ENCODE results near the gene HHIPL1.

The HHIPL1 gene

DNA sequence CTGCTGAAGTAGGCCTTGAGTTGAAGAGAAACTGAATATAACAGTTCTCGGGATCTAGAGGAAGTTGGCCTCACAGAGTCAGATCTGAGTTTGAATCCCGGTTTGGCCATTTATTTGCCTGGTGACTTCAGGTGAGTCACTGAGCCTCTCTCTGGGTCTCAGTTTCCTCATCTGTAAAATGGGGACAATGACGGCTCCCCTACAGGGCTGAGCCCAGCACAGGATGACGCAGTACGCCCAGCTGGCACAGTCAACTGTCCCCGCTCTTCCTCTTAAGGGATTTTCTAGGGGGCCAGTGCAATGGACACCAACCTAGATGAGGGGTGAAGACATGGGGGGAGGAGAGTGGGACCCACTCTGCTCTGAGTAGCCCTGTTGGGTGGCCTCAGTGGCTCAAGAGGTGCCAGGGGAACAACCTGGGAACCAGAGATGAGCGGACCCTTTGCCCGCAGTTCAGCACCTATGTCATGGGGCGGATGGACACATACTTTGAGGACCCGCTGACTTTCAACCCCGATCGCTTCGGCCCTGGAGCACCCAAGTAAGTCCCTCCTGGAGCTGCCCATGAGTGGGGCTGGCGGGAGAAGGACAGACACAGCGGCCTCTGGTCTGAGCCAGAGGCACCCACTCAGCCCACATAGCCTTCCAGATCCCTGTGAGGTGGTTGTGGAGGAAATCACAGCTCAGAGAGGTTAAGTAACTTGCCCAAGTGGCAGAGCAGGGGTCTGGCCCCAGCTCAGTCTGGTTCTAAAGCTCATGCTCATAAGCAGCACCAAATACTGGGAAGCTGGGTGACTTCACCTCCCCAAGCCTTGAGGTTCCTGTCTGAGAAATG is 80.2 kb downstream of the HHIPL1 start:
- no peak for DNase-seq (ENCODE audit: extremely low spot score, insufficient read length, low read depth)
- FAIRE-seq, result no peak

- DNase-seq (ENCODE audit: extremely low spot score, insufficient read length, low read depth) (no peak), FAIRE-seq (no peak)
Observed at GRCh38 chr14:99725774-99726537, 81.0 kb downstream of the HHIPL1 start.

GRCh38 chr14:99726538-99727095 is 81.7 kb downstream of the HHIPL1 start:
- FAIRE-seq (no peak), DNase-seq (ENCODE audit: extremely low spot score, insufficient read length, low read depth) (no peak)

DNA sequence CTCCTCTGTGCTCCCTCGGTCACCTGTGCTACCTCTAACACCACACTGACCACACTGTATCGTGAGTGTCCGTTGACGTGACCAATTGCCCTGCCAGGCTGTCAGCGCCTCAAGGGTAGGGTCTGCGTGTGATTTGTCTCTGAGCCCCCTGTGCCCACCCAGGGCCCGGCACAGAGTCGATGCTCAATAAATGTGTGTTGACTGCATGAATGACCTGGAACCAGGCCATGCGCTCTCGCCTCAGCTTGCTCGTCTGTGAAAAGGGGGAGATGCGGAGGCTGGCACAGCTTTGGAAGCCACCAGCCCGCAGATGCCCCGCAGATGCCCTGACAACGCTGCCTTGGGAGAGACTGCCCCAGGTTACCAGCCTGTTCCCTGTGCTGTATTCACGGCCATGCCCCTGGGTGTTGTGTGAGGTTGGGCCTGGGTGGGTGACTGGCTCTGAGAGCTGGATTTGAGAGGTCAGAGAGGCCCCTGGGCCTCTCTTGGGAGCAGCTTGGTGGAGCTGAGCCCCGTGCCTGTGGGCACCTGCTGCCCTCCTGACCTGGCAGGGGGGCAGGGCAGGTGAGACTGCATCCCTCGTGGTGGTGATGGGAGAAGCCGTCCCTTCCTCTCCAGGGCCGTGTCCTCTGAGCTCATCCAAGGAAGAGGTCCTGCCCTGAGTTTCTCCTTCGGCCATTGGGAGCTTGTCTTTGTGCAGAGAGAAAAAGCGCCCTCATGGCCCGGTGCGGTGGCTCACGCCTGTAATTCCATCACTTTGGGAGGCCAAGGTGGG is 82.4 kb downstream of the HHIPL1 start:
- FAIRE-seq (no peak), DNase-seq (ENCODE audit: extremely low spot score, insufficient read length, low read depth) (no peak)

DNA sequence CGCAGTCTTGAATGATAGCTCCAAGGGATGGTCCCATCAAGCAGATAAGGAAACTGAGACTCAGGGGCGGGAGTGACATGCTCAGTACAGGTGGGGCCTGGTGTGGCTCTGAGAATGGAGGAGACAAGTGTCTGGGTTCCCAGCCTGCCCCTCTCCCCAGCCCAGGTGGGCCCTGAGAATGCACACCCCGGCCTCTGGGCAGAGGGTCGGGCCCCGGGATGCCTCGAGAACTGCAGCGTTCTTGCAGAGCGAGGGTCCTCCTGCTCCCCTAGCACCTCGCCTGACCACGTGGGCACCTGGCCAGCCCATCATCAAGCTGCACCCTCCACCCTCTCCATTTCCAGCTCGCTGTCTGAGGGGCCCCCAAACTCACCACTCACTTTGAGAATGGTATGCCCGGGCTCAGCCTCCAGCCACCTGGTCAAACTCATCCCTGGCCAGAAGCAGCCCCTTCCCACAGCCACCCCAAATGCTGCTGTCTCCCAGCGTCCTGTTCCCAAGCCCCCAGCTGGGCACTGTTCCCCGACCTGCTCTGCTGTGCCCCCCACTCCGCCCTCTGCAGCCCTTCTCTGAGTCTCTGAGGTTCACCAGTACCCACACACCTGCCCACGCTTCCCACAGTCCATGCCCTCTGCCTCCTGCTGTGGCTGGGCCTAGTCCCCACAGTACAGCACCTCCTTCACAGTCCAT is 83.4 kb downstream of the HHIPL1 start:
- FAIRE-seq (no peak), DNase-seq (ENCODE audit: extremely low spot score, insufficient read length, low read depth) (no peak)

DNA sequence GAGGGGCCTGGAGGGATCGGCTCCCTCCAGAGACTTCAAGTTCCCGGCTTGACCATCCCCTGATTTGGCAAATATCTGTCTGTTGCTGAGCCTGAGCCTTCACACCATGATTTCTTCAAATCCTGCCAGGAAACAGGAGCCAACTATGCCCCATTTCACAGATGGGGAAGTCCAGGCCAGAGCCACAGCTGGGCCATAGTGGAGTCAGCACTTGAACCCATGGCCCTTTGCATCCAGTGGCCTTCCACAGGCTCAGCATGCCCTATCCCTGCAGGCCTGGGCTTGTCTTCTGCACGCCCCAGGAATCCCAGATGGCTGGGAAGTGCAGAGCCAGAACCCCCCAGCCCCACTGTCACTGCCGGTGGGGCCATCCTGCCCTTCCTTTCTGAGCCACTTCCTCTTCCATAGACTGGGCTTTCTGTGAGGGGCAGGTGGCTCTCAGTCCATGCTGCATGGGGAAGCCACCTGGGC is 84.1 kb downstream of the HHIPL1 start:
- no peak for DNase-seq (ENCODE audit: extremely low spot score, insufficient read length, low read depth)
- no peak for FAIRE-seq

Measured in GM18507 (cell line).